Fibroblast of peridontal ligament (primary cell): ENCODE results near the gene RNU4-1.

Experiments used
- DNase-seq: peaks from one replicate; pipeline ENCODE4 v3.0.0-alpha.2; 2010; ENCODE audit errors: extremely low read depth

Gene RNU4-1

GRCh38 chr12:120290609-120291305 lies 2.3 kb downstream of the RNU4-1 start:
- no peak for DNase-seq

GRCh38 chr12:120287491-120287890 lies 5.5 kb downstream of the RNU4-1 start:
- DNase-seq: no peak

- DNase-seq: no peak
These were observed 6.1 kb downstream of the RNU4-1 start for GRCh38 chr12:120286768-120287490.

GRCh38 chr12:120284381-120284780 lies 8.7 kb downstream of the RNU4-1 start:
- no peak for DNase-seq

- no peak for DNase-seq
These were observed 9.7 kb downstream of the RNU4-1 start for GRCh38 chr12:120283318-120283717.

GRCh38 chr12:120278137-120279069 lies 14.6 kb downstream of the RNU4-1 start:
- DNase-seq: no peak

GRCh38 chr12:120276734-120277133 lies 16.3 kb downstream of the RNU4-1 start:
- peak; percentile 46 for DNase-seq

GRCh38 chr12:120267736-120268135 lies 25.3 kb downstream of the RNU4-1 start:
- DNase-seq: peak; percentile 15

GRCh38 chr12:120266180-120266870 lies 26.7 kb downstream of the RNU4-1 start:
- no peak for DNase-seq

- peak; percentile 67 for DNase-seq
These were observed 27.4 kb downstream of the RNU4-1 start, which contains the start of gene PXN for GRCh38 chr12:120265473-120266179. PXN (minus strand) TSS chr12:120265730; CDS start chr12:120265629, 101 bp downstream.

- no peak for DNase-seq
These were observed 28.0 kb downstream of the RNU4-1 start for GRCh38 chr12:120264904-120265472.

- peak; percentile 18 for DNase-seq
These were observed 28.7 kb downstream of the RNU4-1 start for GRCh38 chr12:120264086-120264903.

- peak; percentile 26 for DNase-seq
These were observed 29.3 kb downstream of the RNU4-1 start for GRCh38 chr12:120263748-120264085.

- peak; percentile 14 for DNase-seq
These were observed 29.9 kb downstream of the RNU4-1 start for GRCh38 chr12:120262852-120263747.

- peak; percentile 36 for DNase-seq
These were observed 30.8 kb downstream of the RNU4-1 start for GRCh38 chr12:120261951-120262851.

- no peak for DNase-seq
These were observed 32.4 kb downstream of the RNU4-1 start for GRCh38 chr12:120260607-120261006.

- peak; percentile 88 for DNase-seq
These were observed 33.4 kb downstream of the RNU4-1 start for GRCh38 chr12:120259418-120260202.
